Cardiac fibroblast (primary cell): ENCODE data around the gene NKD1.

ENCODE experiments used
- DNase-seq, 2 donors: peaks; one replicate each; pipeline versions ENCODE4 v3.0.0 to v3.0.0-alpha.2; 2010; ENCODE audit warnings: low read depth in 2 of 2
- H3K4me3 ChIP-seq, 2 donors: replicated peaks in 1 of 2; 1 replicate in 1 of 2; 2 replicates in 1 of 2; pipeline ENCODE4 v1.5.1; 2011; ENCODE audit warnings: low read depth in 2 of 2, low read length in 2 of 2, mild to moderate bottlenecking in 2 of 2, moderate library complexity in 1 of 2
- TF ChIP-seq, protein P1 (sequence below): IDR thresholded peaks from one replicate; pipeline ENCODE4 v1.5.1; 2011; ENCODE audit warnings: low read depth, mild to moderate bottlenecking, low read length, inconsistent platforms

NKD1 gene

DNA sequence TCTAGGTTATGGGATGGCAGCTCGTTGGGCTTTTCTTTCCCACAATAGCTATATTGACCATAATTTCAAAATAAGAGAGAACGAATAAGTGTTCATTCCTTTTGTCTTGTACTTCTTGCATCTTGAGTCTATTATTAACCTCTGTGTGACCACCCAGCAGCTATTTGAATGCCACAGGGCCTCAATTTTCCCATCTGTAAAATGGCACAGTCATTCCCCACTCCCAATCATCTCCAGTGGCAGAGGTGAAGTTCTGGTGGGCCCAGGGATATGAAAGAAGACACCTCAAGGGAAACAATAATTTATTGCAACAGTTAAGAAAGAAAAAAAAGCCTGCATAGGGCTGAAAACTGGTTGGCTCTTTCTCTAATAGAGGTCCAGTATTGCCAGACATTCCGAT is 28.6 kb upstream of the NKD1 start:
- no peak overlapping the region for H3K4me3 ChIP-seq
- no peak for DNase-seq
- TF ChIP-seq, protein P1, sequence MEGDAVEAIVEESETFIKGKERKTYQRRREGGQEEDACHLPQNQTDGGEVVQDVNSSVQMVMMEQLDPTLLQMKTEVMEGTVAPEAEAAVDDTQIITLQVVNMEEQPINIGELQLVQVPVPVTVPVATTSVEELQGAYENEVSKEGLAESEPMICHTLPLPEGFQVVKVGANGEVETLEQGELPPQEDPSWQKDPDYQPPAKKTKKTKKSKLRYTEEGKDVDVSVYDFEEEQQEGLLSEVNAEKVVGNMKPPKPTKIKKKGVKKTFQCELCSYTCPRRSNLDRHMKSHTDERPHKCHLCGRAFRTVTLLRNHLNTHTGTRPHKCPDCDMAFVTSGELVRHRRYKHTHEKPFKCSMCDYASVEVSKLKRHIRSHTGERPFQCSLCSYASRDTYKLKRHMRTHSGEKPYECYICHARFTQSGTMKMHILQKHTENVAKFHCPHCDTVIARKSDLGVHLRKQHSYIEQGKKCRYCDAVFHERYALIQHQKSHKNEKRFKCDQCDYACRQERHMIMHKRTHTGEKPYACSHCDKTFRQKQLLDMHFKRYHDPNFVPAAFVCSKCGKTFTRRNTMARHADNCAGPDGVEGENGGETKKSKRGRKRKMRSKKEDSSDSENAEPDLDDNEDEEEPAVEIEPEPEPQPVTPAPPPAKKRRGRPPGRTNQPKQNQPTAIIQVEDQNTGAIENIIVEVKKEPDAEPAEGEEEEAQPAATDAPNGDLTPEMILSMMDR, result no peak

DNA sequence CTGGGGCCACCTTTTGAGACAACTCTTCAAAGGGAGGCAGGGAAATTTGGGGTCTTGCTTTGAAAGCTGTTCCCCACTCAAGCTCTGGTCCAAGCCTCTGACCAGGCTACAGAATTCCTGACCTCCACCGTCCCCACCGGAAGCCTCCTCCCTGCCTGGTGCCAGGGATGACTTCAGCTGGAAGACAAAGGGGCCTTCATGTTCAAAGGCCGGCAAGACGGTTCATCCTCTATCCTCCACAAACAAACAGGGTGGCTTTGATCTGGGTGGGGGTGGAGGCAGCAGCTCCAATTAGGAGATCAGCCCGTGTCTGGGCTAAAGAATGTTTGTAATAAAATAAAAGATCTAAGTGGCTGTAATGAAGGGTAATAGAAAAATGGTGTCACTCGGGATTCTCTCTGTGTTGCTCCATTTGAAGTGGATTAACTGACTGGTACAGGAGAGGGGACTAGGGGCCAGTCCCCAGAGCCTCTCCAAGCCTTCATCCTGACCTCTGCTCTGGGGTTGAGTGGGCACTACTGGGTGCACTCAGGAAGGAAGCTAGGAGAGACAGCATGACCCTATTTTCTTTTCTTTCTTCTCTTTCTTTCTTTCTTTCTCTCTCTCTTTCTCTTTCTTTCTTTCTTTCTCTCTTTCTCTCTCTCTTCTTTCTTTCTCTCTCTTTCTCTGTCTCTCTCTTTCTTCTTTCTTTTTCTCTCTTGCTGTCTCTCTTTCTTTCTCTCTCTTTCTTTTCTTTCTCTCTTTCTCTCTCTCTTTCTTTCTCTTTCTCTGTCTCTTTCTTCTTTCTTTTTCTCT is 27.5 kb upstream of the NKD1 start:
- TF ChIP-seq, protein P1, result no peak
- no peak overlapping the region for H3K4me3 ChIP-seq
- DNase-seq, result no peak

DNA sequence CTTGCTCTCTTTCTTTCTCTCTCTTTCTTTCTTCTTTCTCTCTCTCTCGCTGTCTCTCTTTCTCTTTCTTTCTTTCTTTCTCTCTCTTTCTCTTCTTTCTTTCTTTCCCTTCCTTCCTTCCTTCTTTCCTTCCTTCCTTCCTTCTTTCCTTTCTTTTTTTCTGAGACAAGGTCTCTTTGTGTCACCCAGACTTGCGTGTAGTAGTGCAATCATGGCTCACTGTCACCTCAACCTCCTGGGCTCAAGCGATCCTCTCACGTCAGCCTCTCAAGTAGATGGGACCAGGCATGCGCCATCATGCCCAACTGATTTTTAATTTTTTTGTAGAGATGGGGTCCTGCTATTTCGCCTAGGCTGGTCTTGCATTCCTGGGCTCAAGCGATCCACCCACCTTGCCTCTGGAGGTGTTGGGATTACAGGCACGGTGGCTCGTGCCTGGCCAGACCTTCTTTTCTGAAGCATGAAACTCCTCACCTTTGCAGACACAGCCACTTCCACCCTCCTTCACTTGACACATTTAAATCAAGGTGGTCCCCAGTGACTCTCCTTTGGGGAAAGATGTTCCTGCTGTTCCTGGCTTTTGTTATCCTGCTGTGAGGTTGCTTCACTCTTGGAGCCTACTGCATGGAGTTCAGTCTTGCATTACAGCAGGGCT is 26.8 kb upstream of the NKD1 start:
- no peak overlapping the region for H3K4me3 ChIP-seq
- TF ChIP-seq, protein P1, result no peak
- DNase-seq, result no peak

DNA sequence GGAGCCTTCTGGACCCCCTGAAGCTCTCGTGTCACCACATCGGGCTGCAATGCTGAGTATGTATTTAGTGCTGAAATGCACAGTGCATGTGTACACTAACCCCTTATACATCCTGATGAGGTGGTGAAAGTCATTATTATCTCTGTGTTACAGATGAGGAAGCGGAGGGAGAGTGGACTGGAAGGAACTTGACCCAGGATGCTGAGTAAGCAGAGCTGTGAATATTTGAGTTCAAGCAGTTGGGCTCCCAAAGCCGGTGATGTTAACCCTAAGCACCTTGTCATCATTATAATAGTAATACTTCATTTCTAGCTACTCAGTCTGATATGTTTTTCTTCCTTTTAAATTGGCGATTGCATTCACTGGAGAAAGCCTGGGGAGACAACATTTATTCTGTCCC is 25.9 kb upstream of the NKD1 start:
- TF ChIP-seq, protein P1, result no peak
- no peak for DNase-seq

DNA sequence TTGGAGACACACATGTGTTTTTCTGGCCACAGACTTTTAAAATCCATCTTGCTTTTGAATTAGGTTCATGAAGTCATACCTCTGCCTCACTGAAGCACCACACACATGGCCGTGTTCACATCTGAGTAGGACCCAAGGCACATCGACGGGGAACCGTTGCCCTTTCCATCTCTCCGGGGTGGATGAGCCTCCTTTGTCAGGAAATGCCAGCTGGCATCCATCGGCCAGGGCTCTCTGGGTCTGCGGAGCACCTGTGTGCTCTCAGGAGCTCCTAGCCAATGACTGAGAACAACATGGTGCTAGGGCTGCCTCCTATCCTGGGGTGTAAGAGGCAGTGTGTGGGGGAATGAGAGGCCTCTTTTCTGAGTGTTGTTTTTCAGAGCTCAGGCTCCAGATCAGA is 24.5 kb upstream of the NKD1 start:
- H3K4me3 ChIP-seq, result no peak overlapping the region
- TF ChIP-seq, protein P1, result no peak
- DNase-seq, result no peak

More for the DNA sequence above, 25.9 kb upstream of the NKD1 start:
- H3K4me3 ChIP-seq, result no peak overlapping the region

DNA sequence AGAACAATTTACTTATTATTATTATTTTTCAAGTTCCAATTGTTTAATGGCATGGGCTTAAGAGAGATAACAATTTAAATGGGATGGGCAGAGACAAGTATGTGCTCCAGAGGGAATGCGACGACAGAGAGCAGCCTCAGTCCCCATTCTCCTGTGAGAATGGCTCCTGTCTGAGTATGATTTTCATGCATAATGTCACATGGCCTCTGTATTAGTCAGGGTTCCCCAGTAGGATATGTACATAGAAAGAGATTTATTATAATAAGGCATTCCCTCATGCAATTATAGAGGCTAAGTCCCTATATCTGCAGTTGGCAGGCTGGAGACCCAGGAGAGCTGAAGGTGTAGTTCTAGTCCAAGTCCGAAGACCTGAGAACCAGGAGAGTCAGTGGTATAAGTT is 22.9 kb upstream of the NKD1 start:
- no peak overlapping the region for H3K4me3 ChIP-seq
- no peak for DNase-seq
- TF ChIP-seq, protein P1, result no peak
